GM10266 (cell line): ENCODE results near the gene FBXL20.
"Not testable (repeated sequence)": the region's sequence is repeated elsewhere in the genome, so short reads cannot be mapped to it uniquely, and the experiment has no call there.

Experiments
- DNase-seq: peaks from one replicate; pipeline ENCODE4 v3.0.0; 2012; ENCODE audit errors: extremely low spot score
- TF ChIP-seq, protein P1 (sequence below): IDR thresholded peaks from 2 replicates; pipeline ENCODE4 v1.5.1; 2012; ENCODE audit warnings: mild to moderate bottlenecking, low read depth; ENCODE audit not compliant: control insufficient read depth, insufficient read depth; ENCODE audit errors: missing control alignments

Gene FBXL20

DNA sequence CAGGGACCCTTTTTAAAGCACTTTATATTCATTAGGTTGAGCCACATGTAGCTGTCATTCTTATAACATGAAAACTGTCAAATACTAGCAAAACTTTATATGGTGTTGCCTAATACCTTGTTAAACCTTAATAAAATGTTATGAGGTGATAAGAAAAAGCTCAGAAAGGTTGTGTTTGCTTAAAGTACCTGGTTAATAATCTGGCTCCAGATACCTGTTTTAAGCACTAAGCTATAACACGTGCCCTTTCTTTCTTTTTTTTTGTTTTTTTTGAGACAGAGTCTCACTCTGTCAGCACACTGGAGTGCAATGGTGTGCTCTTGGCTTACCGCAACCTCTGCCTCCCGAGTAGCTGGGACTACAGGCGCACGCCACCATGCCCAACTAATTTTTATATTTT, 116.7 kb downstream of the FBXL20 start:
- DNase-seq: no peak
- TF ChIP-seq, protein P1, sequence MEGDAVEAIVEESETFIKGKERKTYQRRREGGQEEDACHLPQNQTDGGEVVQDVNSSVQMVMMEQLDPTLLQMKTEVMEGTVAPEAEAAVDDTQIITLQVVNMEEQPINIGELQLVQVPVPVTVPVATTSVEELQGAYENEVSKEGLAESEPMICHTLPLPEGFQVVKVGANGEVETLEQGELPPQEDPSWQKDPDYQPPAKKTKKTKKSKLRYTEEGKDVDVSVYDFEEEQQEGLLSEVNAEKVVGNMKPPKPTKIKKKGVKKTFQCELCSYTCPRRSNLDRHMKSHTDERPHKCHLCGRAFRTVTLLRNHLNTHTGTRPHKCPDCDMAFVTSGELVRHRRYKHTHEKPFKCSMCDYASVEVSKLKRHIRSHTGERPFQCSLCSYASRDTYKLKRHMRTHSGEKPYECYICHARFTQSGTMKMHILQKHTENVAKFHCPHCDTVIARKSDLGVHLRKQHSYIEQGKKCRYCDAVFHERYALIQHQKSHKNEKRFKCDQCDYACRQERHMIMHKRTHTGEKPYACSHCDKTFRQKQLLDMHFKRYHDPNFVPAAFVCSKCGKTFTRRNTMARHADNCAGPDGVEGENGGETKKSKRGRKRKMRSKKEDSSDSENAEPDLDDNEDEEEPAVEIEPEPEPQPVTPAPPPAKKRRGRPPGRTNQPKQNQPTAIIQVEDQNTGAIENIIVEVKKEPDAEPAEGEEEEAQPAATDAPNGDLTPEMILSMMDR: no peak

DNA sequence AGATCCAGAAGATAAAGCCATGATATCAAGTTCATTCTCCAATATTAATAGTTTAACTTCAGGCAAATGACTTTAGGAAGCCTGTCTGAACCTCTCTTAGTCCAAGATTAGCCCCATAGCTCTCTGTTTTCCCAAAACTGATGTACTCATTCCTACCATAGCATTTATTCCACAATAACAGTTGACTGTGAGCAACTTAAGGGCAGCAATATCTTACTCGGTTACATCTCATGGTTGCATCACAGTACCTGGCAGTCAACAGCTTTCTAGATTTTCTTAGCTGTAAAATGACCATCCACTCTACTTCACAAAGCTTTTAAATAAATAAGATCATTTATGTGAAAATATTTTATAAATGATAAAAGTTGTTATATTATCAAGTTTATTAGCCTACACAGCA, 117.5 kb downstream of the FBXL20 start:
- no peak for DNase-seq
- TF ChIP-seq, protein P1: no peak

DNA sequence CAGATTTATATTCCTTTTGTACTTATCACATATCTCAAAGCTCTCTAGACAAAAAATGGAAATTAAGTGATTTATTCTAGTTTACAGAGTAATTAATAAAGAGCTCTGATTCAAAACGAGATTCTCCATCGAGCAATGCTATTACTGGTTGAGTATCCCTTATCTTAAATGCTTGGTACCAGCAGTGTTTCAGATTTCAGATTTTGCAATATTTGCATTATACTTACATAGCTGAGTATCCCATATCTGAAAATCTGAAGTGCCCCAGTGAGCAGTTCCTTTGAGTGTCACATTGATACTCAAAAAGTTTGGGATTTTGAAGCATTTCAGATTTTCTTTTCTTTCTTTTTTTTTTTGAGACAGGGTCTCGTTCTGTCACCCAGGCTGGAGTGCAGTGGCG, 118.3 kb downstream of the FBXL20 start:
- DNase-seq: no peak
- TF ChIP-seq, protein P1: no peak

DNA sequence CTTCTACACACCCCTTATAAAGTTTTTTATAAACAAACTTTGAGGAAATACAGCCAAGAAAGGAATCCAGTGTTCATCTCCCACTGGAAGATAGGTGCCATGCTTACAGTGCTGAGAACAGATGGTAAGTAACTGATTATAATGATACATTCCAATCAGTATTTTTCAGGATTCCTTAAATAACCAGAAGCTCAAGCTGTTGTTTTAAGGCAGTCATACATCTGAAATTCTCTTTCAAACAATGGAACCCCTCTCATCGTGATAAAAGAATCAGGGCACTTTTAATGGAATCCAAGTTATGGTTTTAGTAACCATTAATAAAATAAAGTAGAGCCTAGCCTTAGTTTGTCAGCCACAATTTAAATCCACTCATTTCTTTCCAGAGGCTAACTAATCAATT, 119.6 kb downstream of the FBXL20 start:
- TF ChIP-seq, protein P1: no peak
- no peak for DNase-seq

DNA sequence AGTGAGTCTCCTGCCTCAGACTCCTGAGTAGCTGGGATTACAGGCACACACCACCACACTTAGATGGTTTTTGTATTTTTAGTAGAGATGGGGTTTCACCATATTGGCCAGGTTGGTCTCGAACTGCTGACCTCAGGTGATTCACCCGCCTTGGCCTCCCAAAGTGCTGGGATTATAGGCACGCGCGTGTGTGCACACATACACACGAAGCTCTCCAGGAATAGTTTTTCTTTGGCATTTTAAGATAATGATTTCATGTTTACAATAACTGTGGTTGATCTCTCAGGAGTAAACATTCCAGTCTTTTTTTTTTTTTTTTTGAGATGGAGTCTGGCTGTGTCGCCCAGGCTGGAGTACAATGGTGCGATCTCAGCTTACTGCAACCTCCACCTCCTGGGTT, 123.2 kb downstream of the FBXL20 start:
- not testable (repeated sequence) for DNase-seq

DNA sequence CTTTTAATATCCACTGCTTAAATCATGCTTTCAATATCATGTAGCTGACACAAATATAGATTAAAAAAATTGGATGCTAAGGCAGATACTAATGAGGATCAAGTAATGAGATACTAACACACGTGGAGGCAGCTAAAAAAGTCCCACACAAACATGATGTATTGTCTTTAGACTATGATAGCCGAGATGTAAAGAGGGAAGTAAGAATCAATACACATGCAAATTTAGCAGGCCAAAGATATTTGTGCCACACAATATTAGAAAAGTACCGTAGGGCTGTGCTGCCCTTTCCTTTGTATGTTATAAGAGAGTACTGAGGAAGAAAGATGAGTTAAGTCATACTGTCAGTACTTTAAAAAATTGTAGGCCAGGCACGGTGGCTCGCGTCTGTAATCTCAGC, 124.3 kb downstream of the FBXL20 start:
- TF ChIP-seq, protein P1: no peak
- peak; percentile 29 for DNase-seq

DNA sequence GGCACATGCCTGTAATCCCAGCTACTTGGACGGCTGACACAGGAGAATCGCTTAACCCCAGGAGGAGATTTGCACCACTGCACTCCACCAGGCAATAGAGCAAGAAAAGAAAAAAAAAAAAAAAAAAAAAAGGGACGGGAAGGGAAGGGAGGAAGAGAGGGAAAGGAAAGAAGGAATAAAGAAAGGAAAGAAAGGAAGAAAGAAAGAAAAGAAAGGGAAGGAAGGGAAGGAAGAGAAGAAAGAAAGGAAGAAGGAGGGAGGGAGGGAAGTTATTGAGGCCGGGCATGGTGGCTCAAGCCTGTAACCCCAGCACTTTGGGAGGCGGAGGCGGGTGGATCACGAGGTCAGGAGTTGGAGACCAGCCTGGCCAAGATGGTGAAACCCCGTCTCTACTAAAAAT, 125.3 kb downstream of the FBXL20 start:
- TF ChIP-seq, protein P1: no peak
- DNase-seq: no peak

DNA sequence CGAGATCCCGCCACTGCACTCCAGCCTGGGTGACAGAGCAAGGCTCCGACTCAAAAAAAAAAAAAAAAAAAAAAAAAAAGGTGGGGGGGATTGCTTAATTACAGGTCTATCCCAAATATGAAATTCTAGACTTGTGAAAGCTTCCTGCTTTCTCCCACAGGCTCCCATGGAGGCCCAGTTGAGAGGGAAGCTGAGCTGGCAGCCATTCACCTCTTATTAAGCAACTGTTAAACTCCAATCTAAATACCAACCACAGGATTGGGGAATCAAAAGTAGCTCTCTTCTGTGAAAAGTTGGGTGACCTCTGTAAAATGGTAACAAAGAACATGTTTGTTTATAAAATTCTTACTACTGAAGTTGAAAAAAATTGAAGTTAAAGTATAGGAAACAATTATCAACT, 129.9 kb downstream of the FBXL20 start:
- TF ChIP-seq, protein P1: no peak
- no peak for DNase-seq
